Peyer's patch (tissue), 4 donors: ENCODE results near the gene BUB3.

Source experiments
- CTCF ChIP-seq, 6 experiments: fragments of 450-650 bp in 4 of 6; fragments of 200-600 bp in 2 of 6; sonication (generic) in 1 of 6; IDR thresholded peaks; one replicate each; pipeline ENCODE4 v1.5.1; 2017 to 2019; ENCODE audit warnings: antibody characterized with exemption in 6 of 6, mild to moderate bottlenecking in 3 of 6, moderate library complexity in 1 of 6
- POLR2A ChIP-seq, 2 donors: fragments of 450-650 bp; IDR thresholded peaks; one replicate each; pipeline ENCODE4 v1.5.1; 2017; ENCODE audit warnings: antibody characterized with exemption in 2 of 2, mild to moderate bottlenecking in 2 of 2, moderate library complexity in 2 of 2

DNA sequence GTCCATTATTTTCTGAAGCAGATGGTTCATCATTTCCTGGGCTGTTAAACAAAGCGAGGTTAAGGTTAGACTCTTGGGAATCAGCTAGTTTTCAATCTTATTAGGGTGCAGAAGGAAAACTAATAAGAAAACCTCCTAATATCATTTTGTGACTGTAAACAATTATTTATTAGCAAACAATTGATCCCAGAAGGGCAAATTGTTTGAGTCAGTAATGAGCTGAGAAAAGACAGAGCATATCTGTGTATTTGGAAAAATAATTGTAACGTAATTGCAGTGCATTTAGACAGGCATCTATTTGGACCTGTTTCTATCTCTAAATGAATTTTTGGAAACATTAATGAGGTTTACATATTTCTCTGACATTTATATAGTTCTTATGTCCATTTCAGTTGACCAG lies 10.1 kb downstream of the BUB3 start:
- TF ChIP-seq CTCF (IDR thresholded peaks at IDR 0.05), result no peak
- no peak for TF ChIP-seq POLR2A (IDR thresholded peaks at IDR 0.05)
